K562 (cell line): Measurements from ENCODE around the gene SULT1E1. TPM values are rescaled to one million over a fixed set of nuclear protein-coding genes. Genes with fewer than 3 reads are reported as not detected.

ENCODE experiments used
- ATAC-seq: fragments of 200-7000 bp; cut with Tn5 transposase; 3 replicates; pipeline ENCODE4 v1.9.1; 2020; ENCODE audit warnings: moderate library complexity
- BruUV-seq: library from RNA; stranded (reverse); fragments of 400-500 nt; replicated peaks from 2 replicates; lab custom pipeline; 2021; lab: Mats Ljungman, UMichigan
- CTCF ChIA-PET: fragments of 300-600 bp; formaldehyde crosslinking; extraction: SDS; loops from one replicate; lab custom pipeline; 2021; ENCODE audit warnings: low intra/inter-chr PET ratio; lab: Yijun Ruan, JAX
- POLR2A ChIA-PET: fragments of 300-600, 350-650 bp; sonication (Branson Sonifier 250); formaldehyde crosslinking; extraction: SDS; loops from one replicate; lab custom pipeline; 2021; ENCODE audit warnings: antibody characterized with exemption, inconsistent platforms; lab: Yijun Ruan, JAX
- DNase-seq, 4 experiments: peaks; one replicate each; pipeline versions ENCODE4 v3.0.0 to v3.0.0-alpha.2; 2011 to 2018; ENCODE audit warnings: low spot score in 3 of 4, mixed read lengths in 3 of 4; ENCODE audit errors: extremely low read depth in 1 of 4
- FAIRE-seq: peaks from 2 replicates; lab custom pipeline; 2011; peaks lifted over from hg19 to GRCh38; lab: Jason Lieb, UNC
- H2AFZ ChIP-seq: 2 replicates; pipeline ENCODE4 v1.6.0; 2011; ENCODE audit warnings: low read depth, low read length, control low read depth, inconsistent platforms
- H3K27ac ChIP-seq: fragments of 200-600 bp; 3 replicates; pipeline ENCODE4 v1.8.0; 2011; ENCODE audit warnings: low read depth, mild to moderate bottlenecking, control low read depth, inconsistent platforms, low read length, moderate library complexity, mixed read lengths; ENCODE audit errors: extremely low read depth
- H3K27me3 ChIP-seq, 2 experiments: fragments of 300-600 bp in 1 of 2; 2 replicates in 1 of 2; 3 replicates in 1 of 2; pipeline versions ENCODE4 v1.6.0 to v1.8.0; 2011; ENCODE audit warnings: inconsistent platforms in 2 of 2, low read length in 2 of 2, mild to moderate bottlenecking in 1 of 2, mixed read lengths in 1 of 2, moderate library complexity in 1 of 2; ENCODE audit not compliant: control insufficient read depth in 2 of 2, insufficient read depth in 2 of 2
- H3K36me3 ChIP-seq: fragments of 300-600 bp; 3 replicates; pipeline ENCODE4 v1.8.0; 2011; ENCODE audit warnings: mild to moderate bottlenecking, low read length, inconsistent platforms; ENCODE audit not compliant: control insufficient read depth, insufficient read depth
- H3K4me1 ChIP-seq, 2 experiments: fragments of 200-600 bp in 1 of 2; replicated peaks in 1 of 2; 2 replicates in 1 of 2; 3 replicates in 1 of 2; pipeline versions ENCODE4 v1.5.1 to v1.8.0; 2011; ENCODE audit warnings: inconsistent platforms in 2 of 2, low read length in 2 of 2, mild to moderate bottlenecking in 1 of 2, mixed read lengths in 1 of 2, moderate library complexity in 1 of 2; ENCODE audit not compliant: control insufficient read depth in 2 of 2, insufficient read depth in 2 of 2
- H3K4me2 ChIP-seq: 2 replicates; pipeline ENCODE4 v1.6.1; 2011; ENCODE audit warnings: low read length, control low read depth, inconsistent platforms, mixed read lengths; ENCODE audit not compliant: insufficient read depth
- H3K4me3 ChIP-seq: fragments of 200-600 bp; sonication (generic), shearing (Covaris generic); 2 replicates; pipeline ENCODE4 v1.5.1; 2016; ENCODE audit warnings: control low read depth, inconsistent platforms
- H3K79me2 ChIP-seq: fragments of 200-600 bp; 3 replicates; pipeline ENCODE4 v1.8.0; 2011; ENCODE audit warnings: low read length, inconsistent platforms; ENCODE audit not compliant: control insufficient read depth, insufficient read depth
- H3K9ac ChIP-seq, 2 experiments: 2 replicates each; pipeline versions ENCODE4 v1.6.0 to v1.6.1; 2011; ENCODE audit warnings: low read depth in 2 of 2, low read length in 2 of 2, control low read depth in 1 of 2, inconsistent platforms in 1 of 2, mild to moderate bottlenecking in 1 of 2, mixed read lengths in 1 of 2; ENCODE audit not compliant: insufficient read depth in 1 of 2
- H3K9me1 ChIP-seq: one replicate; pipeline ENCODE4 v1.6.0; 2011; ENCODE audit warnings: inconsistent platforms, mild to moderate bottlenecking, low read length, moderate library complexity; ENCODE audit not compliant: control insufficient read depth, insufficient read depth
- H3K9me3 ChIP-seq: replicated peaks from 2 replicates; pipeline ENCODE4 v1.5.1; 2011; ENCODE audit warnings: low read depth, low read length, inconsistent platforms; ENCODE audit not compliant: control insufficient read depth, insufficient read depth
- H4K20me1 ChIP-seq: replicated peaks from 2 replicates; pipeline ENCODE4 v1.6.1; 2011; ENCODE audit warnings: low read length, inconsistent platforms, mixed read lengths; ENCODE audit not compliant: control insufficient read depth, insufficient read depth
- ELF1 ChIP-seq: fragments of 200-800 bp; sonication (Bioruptor generic); IDR thresholded peaks from 2 replicates; pipeline ENCODE4 v1.6.1; 2016; ENCODE audit warnings: missing genetic modification characterization, missing compliant biosample characterization
- RBM25 ChIP-seq: fragments of 200-400 bp; formaldehyde crosslinking; IDR thresholded peaks from 2 replicates; pipeline ENCODE4 v1.6.1; 2018; ENCODE audit warnings: low read length, low read depth, moderate library complexity; ENCODE audit not compliant: severe bottlenecking
- RBM39 ChIP-seq: fragments of 200-400 bp; formaldehyde crosslinking; optimal IDR thresholded peaks from 2 replicates; pipeline ENCODE3; 2018; ENCODE audit warnings: low read depth, low read length
- ZNF644 ChIP-seq: fragments of 200-800 bp; sonication (Bioruptor generic); IDR thresholded peaks from 2 replicates; pipeline ENCODE4 v1.6.1; 2016; ENCODE audit warnings: low read depth, missing genetic modification characterization, missing compliant biosample characterization
- in situ Hi-C: fragments of 300-500 bp; cut with MboI; formaldehyde crosslinking; loops from 4 replicates; pipeline ENCODE4 v1.15.0; 2018; ENCODE audit warnings: inconsistent platforms, mixed read lengths
- intact Hi-C: fragments of 100-400 bp; cut with micrococcal nuclease; formaldehyde crosslinking; loops from 2 replicates; pipeline ENCODE4 v1.14.2; 2022
- polyA plus RNA-seq, 8 experiments: library from polyadenylated mRNA; depleted of rRNA in 4 of 8; stranded (reverse) in 5 of 8; unstranded in 3 of 8; fragments of >200 nt; fragmentation: Nextera tagmentation in 2 of 8; fragmentation: Illumina TruSeq in 1 of 8; extraction: Ambion mirVana in 2 of 8; extraction: Trizol in 1 of 8; gene quantifications; 2 replicates each; pipeline versions ENCODE4 v1.2.1 to v1.2.3, GENCODE V29; 2011 to 2014; ENCODE audit warnings: inconsistent platforms in 1 of 8, missing spikeins in 1 of 8
- total RNA-seq, 7 experiments: library from RNA; depleted of rRNA in 6 of 7; stranded (reverse); fragments of >200 nt in 6 of 7; fragmentation: Illumina TruSeq in 2 of 7; extraction: Trizol in 2 of 7; gene quantifications; 2 replicates each; pipeline versions ENCODE4 v1.2.1 to v1.2.3, GENCODE V29; 2011 to 2021; ENCODE audit warnings: low replicate concordance in 1 of 7
- TF ChIP-seq, protein P1 (sequence below), 2 experiments: IDR thresholded peaks in 1 of 2; conservative IDR thresholded peaks in 1 of 2; 2 replicates each; pipeline ENCODE4 v1.6.1; 2016; ENCODE audit warnings: low read depth in 2 of 2, mild to moderate bottlenecking in 1 of 2, missing compliant biosample characterization in 1 of 2, missing genetic modification characterization in 1 of 2, moderate library complexity in 1 of 2
- TF ChIP-seq, protein P2 (sequence below): fragments of 150-350 bp; IDR thresholded peaks from 2 replicates; pipeline ENCODE4 v1.6.1; 2014; ENCODE audit warnings: low read depth, mild to moderate bottlenecking, low read length, borderline replicate concordance
- TF ChIP-seq, protein P3 (sequence below): fragments of 450-650 bp; IDR thresholded peaks from 2 replicates; pipeline ENCODE4 v1.7.1; 2018; ENCODE audit warnings: mild to moderate bottlenecking, low read depth; ENCODE audit not compliant: partially characterized antibody

The SULT1E1 gene
- total and polyA plus RNA-seq, 9 of the 15 experiments (the other 6 are each of a cell fraction or from before 2014, with no cell fraction given), result not detected

DNA sequence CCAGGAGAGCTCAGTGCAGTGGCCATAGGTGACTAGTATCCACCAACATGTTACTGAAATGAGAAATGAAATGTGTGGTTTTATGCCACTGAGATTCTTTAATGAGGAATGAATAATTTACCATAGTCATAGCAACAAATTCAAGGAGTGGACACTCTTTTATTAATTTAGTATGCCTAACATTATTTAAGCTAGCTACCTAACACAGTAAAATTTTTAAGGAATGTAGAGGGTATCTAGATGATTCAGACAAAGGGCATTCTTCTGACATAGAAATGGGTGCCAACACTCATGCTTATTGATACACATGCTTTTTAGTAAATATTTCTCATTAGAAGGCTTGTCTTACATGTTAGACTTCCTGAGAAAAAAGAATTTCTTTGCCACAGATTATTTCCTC is 66.2 kb downstream of the SULT1E1 start:
- intact Hi-C loops (no loop called here), in situ Hi-C loops (no loop called here)
- Histone ChIP-seq H4K20me1 (no peaks in the 10 kb centered on the region), H3K9me3 (no peaks in the 10 kb centered on the region), H3K27me3 (no peaks in the 10 kb centered on the region), H3K4me3 (no peak overlapping the region), H3K4me2 (no peak overlapping the region), H3K79me2 (no peaks in the 10 kb centered on the region), H3K9ac (no peak overlapping the region), H3K9me1 (no peaks in the 10 kb centered on the region), H3K27ac (no peak overlapping the region), H2AFZ (no peak overlapping the region), H3K4me1 (no peaks in the 10 kb centered on the region), H3K36me3 (no peaks in the 10 kb centered on the region)
- TF ChIP-seq RBM39 (no peak), ELF1 (tag) (no peak), RBM25 (no peak), ZNF644 (no peak)
- TF ChIP-seq, protein P1, sequence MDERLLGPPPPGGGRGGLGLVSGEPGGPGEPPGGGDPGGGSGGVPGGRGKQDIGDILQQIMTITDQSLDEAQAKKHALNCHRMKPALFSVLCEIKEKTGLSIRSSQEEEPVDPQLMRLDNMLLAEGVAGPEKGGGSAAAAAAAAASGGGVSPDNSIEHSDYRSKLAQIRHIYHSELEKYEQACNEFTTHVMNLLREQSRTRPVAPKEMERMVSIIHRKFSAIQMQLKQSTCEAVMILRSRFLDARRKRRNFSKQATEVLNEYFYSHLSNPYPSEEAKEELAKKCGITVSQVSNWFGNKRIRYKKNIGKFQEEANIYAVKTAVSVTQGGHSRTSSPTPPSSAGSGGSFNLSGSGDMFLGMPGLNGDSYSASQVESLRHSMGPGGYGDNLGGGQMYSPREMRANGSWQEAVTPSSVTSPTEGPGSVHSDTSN (CRISPR knock-in tag; IDR thresholded peaks at IDR 0.05; ENCODE audit: low read depth), result no peak
- TF ChIP-seq, protein P1 (tag; conservative IDR thresholded peaks at IDR 0.05; ENCODE audit: low read depth), result no peak
- TF ChIP-seq, protein P2, sequence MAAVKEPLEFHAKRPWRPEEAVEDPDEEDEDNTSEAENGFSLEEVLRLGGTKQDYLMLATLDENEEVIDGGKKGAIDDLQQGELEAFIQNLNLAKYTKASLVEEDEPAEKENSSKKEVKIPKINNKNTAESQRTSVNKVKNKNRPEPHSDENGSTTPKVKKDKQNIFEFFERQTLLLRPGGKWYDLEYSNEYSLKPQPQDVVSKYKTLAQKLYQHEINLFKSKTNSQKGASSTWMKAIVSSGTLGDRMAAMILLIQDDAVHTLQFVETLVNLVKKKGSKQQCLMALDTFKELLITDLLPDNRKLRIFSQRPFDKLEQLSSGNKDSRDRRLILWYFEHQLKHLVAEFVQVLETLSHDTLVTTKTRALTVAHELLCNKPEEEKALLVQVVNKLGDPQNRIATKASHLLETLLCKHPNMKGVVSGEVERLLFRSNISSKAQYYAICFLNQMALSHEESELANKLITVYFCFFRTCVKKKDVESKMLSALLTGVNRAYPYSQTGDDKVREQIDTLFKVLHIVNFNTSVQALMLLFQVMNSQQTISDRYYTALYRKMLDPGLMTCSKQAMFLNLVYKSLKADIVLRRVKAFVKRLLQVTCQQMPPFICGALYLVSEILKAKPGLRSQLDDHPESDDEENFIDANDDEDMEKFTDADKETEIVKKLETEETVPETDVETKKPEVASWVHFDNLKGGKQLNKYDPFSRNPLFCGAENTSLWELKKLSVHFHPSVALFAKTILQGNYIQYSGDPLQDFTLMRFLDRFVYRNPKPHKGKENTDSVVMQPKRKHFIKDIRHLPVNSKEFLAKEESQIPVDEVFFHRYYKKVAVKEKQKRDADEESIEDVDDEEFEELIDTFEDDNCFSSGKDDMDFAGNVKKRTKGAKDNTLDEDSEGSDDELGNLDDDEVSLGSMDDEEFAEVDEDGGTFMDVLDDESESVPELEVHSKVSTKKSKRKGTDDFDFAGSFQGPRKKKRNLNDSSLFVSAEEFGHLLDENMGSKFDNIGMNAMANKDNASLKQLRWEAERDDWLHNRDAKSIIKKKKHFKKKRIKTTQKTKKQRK, result no peak
- TF ChIP-seq, protein P3, sequence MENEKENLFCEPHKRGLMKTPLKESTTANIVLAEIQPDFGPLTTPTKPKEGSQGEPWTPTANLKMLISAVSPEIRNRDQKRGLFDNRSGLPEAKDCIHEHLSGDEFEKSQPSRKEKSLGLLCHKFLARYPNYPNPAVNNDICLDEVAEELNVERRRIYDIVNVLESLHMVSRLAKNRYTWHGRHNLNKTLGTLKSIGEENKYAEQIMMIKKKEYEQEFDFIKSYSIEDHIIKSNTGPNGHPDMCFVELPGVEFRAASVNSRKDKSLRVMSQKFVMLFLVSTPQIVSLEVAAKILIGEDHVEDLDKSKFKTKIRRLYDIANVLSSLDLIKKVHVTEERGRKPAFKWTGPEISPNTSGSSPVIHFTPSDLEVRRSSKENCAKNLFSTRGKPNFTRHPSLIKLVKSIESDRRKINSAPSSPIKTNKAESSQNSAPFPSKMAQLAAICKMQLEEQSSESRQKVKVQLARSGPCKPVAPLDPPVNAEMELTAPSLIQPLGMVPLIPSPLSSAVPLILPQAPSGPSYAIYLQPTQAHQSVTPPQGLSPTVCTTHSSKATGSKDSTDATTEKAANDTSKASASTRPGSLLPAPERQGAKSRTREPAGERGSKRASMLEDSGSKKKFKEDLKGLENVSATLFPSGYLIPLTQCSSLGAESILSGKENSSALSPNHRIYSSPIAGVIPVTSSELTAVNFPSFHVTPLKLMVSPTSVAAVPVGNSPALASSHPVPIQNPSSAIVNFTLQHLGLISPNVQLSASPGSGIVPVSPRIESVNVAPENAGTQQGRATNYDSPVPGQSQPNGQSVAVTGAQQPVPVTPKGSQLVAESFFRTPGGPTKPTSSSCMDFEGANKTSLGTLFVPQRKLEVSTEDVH, result no peak
- FAIRE-seq, result no peak
- ATAC-seq, result no peak
- CTCF ChIA-PET, result no interaction called here
- no TSS peak for BruUV-seq
- POLR2A ChIA-PET, result no interaction called here
- no peak for DNase-seq
